Fibroblast of mammary gland (primary cell): ENCODE results near the gene ITGB2.

Experiments used
- DNase-seq: peaks from one replicate; pipeline ENCODE4 v3.0.0-alpha.2; 2010; ENCODE audit warnings: low read depth
- H3K4me3 ChIP-seq: 2 replicates; pipeline ENCODE4 v1.5.1; 2011; ENCODE audit warnings: low read depth, mild to moderate bottlenecking, low read length, moderate library complexity; ENCODE audit not compliant: control insufficient read depth
- CTCF ChIP-seq: conservative IDR thresholded peaks from 2 replicates; pipeline ENCODE4 v1.5.1; 2011; ENCODE audit warnings: low read depth, low read length, inconsistent platforms; ENCODE audit not compliant: control insufficient read depth, insufficient read depth

Gene ITGB2

GRCh38 chr21:44872649-44873355 is 47.9 kb downstream of the ITGB2 start:
- no peak for TF ChIP-seq CTCF
- peak overlapping the region; percentile 77 for H3K4me3 ChIP-seq
- peak; percentile 23 for DNase-seq

GRCh38 chr21:44872323-44872648 is 48.4 kb downstream of the ITGB2 start:
- DNase-seq = no peak
- peak overlapping the region; percentile 77 for H3K4me3 ChIP-seq
- TF ChIP-seq CTCF = no peak

GRCh38 chr21:44871576-44872269 is 49.0 kb downstream of the ITGB2 start:
- peak overlapping the region; percentile 77 for H3K4me3 ChIP-seq
- peak; percentile 90 for DNase-seq
- TF ChIP-seq CTCF = no peak

GRCh38 chr21:44870748-44871495 is 49.8 kb downstream of the ITGB2 start:
- no peak for DNase-seq
- no peak for TF ChIP-seq CTCF
- no peak overlapping the region for H3K4me3 ChIP-seq

- TF ChIP-seq CTCF = no peak
- peak; percentile 95 for DNase-seq
- H3K4me3 ChIP-seq = peak overlapping the region; percentile 8
These were observed 50.6 kb downstream of the ITGB2 start for GRCh38 chr21:44869781-44870747.

- no peak for DNase-seq
- TF ChIP-seq CTCF = no peak
- no peak overlapping the region for H3K4me3 ChIP-seq
These were observed 52.0 kb downstream of the ITGB2 start for GRCh38 chr21:44868707-44869106.
